ENCODE results near the gene XPO6.

XPO6 gene

DNA sequence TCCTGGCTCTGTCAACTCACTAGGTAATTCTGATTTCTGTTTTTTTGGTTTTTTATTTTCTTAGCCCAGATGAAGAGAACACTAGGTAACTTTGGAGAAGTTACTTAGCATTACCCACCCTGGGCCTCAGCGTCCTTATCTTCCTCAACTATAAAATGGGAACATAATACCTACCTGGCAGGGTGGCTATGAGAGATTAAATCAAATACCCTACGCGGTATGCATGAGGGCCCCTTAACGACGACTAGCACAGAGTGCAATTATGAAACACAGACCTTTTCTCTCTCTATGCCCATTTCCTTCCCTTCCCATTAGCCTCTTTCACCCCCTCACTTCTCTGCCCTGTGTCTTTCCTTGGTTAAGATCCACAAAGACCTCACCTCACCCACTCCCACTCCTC, 11.1 kb downstream of the XPO6 start:
- H3K79me2 ChIP-seq (ENCODE audit: insufficient read depth, low read length), result peaks cover 98% of the 10 kb centered on the region
- peaks cover 75% of the 10 kb centered on the region for H4K20me1 ChIP-seq (ENCODE audit: insufficient read depth, low read length, poor library complexity, severe bottlenecking)
- peak overlapping the region; percentile 49 for H3K4me2 ChIP-seq (ENCODE audit: low read depth, low read length, poor library complexity, severe bottlenecking)
- H3K36me3 ChIP-seq (ENCODE audit: insufficient read depth, low read length), result peaks cover 41% of the 10 kb centered on the region; the same call in 1 of the 2 replicates
- no peaks in the 10 kb centered on the region for H3K9me2 ChIP-seq (replicated peaks; ENCODE audit: low read depth, low read length)
- no peak for TF ChIP-seq CTCF (conservative IDR thresholded peaks at IDR 0.05; ENCODE audit: low read length)
- no peak for TF ChIP-seq EZH2phosphoT487 (IDR thresholded peaks at IDR 0.05; ENCODE audit: borderline replicate concordance)
- H3K4me3 ChIP-seq (ENCODE audit: low read length, poor library complexity, severe bottlenecking), result no peak overlapping the region
- H3K4me1 ChIP-seq (ENCODE audit: insufficient read depth, low read length, poor library complexity, severe bottlenecking), result peaks cover 43% of the 10 kb centered on the region
- H3K9me3 ChIP-seq (ENCODE audit: insufficient read depth, low read depth, low read length), result no peaks in the 10 kb centered on the region
- no peak overlapping the region for H2AFZ ChIP-seq (ENCODE audit: low read length)
- H3F3A ChIP-seq (ENCODE audit: low read depth), result no peaks in the 10 kb centered on the region
- H3K27me3 ChIP-seq (ENCODE audit: insufficient read depth, low read length, poor library complexity, severe bottlenecking), result no peaks in the 10 kb centered on the region
- H3K9ac ChIP-seq (ENCODE audit: low read depth, low read length, poor library complexity, severe bottlenecking), result no peak overlapping the region

- Histone ChIP-seq H3K27me3 (ENCODE audit: insufficient read depth, low read length, poor library complexity, severe bottlenecking) (no peaks in the 10 kb centered on the region), H3K4me1 (ENCODE audit: insufficient read depth, low read length, poor library complexity, severe bottlenecking) (peaks cover 24% of the 10 kb centered on the region), H4K20me1 (ENCODE audit: insufficient read depth, low read length, poor library complexity, severe bottlenecking) (peaks cover 62% of the 10 kb centered on the region), H3K79me2 (ENCODE audit: insufficient read depth, low read length) (peaks cover 97% of the 10 kb centered on the region), H3K9ac (ENCODE audit: low read depth, low read length, poor library complexity, severe bottlenecking) (no peak overlapping the region), H3F3A (ENCODE audit: low read depth) (no peaks in the 10 kb centered on the region), H3K36me3 (ENCODE audit: insufficient read depth, low read length) (peaks cover 16% of the 10 kb centered on the region; the same call in 1 of the 2 replicates), H3K4me3 (ENCODE audit: low read length, poor library complexity, severe bottlenecking) (no peak overlapping the region), H3K4me2 (ENCODE audit: low read depth, low read length, poor library complexity, severe bottlenecking) (no peak overlapping the region), H2AFZ (ENCODE audit: low read length) (no peak overlapping the region), H3K9me3 (ENCODE audit: insufficient read depth, low read depth, low read length) (no peaks in the 10 kb centered on the region), H3K9me2 (replicated peaks; ENCODE audit: low read depth, low read length) (no peaks in the 10 kb centered on the region)
- TF ChIP-seq EZH2phosphoT487 (IDR thresholded peaks at IDR 0.05; ENCODE audit: borderline replicate concordance), result no peak
These were observed 15.3 kb downstream of the XPO6 start for GRCh38 chr16:28196387-28196987.

- Histone ChIP-seq H3K9me3 (ENCODE audit: insufficient read depth, low read depth, low read length) (no peaks in the 10 kb centered on the region), H2AFZ (ENCODE audit: low read length) (no peak overlapping the region), H3K4me3 (ENCODE audit: low read length, poor library complexity, severe bottlenecking) (no peak overlapping the region), H4K20me1 (ENCODE audit: insufficient read depth, low read length, poor library complexity, severe bottlenecking) (peaks cover 62% of the 10 kb centered on the region), H3K9ac (ENCODE audit: low read depth, low read length, poor library complexity, severe bottlenecking) (no peak overlapping the region), H3K4me2 (ENCODE audit: low read depth, low read length, poor library complexity, severe bottlenecking) (no peak overlapping the region), H3K36me3 (ENCODE audit: insufficient read depth, low read length) (peaks cover 13% of the 10 kb centered on the region; the same call in 1 of the 2 replicates), H3K9me2 (replicated peaks; ENCODE audit: low read depth, low read length) (no peaks in the 10 kb centered on the region), H3K4me1 (ENCODE audit: insufficient read depth, low read length, poor library complexity, severe bottlenecking) (peaks cover 19% of the 10 kb centered on the region), H3K27me3 (ENCODE audit: insufficient read depth, low read length, poor library complexity, severe bottlenecking) (no peaks in the 10 kb centered on the region), H3F3A (ENCODE audit: low read depth) (no peaks in the 10 kb centered on the region), H3K79me2 (ENCODE audit: insufficient read depth, low read length) (peaks cover 97% of the 10 kb centered on the region)
- TF ChIP-seq EZH2phosphoT487 (IDR thresholded peaks at IDR 0.05; ENCODE audit: borderline replicate concordance) (no peak), CTCF (conservative IDR thresholded peaks at IDR 0.05; ENCODE audit: low read length) (no peak)
These were observed 15.9 kb downstream of the XPO6 start for GRCh38 chr16:28195859-28196258.
